SU-DHL-6 (cell line): ENCODE measurements around the gene CFAP97D2.

Source experiments
- CTCF ChIP-seq: fragments of 200-600 bp; sonication (generic); IDR thresholded peaks from one replicate; pipeline ENCODE4 v1.5.1; 2017; ENCODE audit warnings: antibody characterized with exemption, mild to moderate bottlenecking, low read length, moderate library complexity; ENCODE audit not compliant: insufficient read depth, poor library complexity, severe bottlenecking
- EZH2phosphoT487 ChIP-seq: fragments of 200-600 bp; sonication (generic), shearing (Covaris generic); conservative IDR thresholded peaks from 2 replicates; pipeline ENCODE4 v1.6.1; 2018; ENCODE audit warnings: mild to moderate bottlenecking, antibody characterized with exemption, low read length, moderate library complexity, mixed read lengths

GRCh38 chr13:114213980-114214379 is 34.9 kb downstream of the CFAP97D2 start:
- TF ChIP-seq CTCF = no peak
- TF ChIP-seq EZH2phosphoT487 = no peak
